HG02759 (cell line): Measurements from ENCODE around the gene OR52K1.
"Not testable (repeated sequence)": the region's sequence is repeated elsewhere in the genome, so short reads cannot be mapped to it uniquely, and the experiment has no call there.

Experiments used
- ATAC-seq: cut with Tn5 transposase; IDR thresholded peaks from one replicate; pipeline ENCODE4 v1.9.1; 2021; ENCODE audit warnings: mild to moderate bottlenecking, moderate library complexity; ENCODE audit not compliant: unreplicated experiment

OR52K1 gene

GRCh38 chr11:4491405-4491804 lies 9.0 kb downstream of the OR52K1 start:
- not testable (repeated sequence) for ATAC-seq

- no peak for ATAC-seq
Observed at GRCh38 chr11:4491878-4492606, 9.6 kb downstream of the OR52K1 start.

GRCh38 chr11:4493480-4493818 lies 11.0 kb downstream of the OR52K1 start:
- ATAC-seq: no peak

GRCh38 chr11:4495487-4495886 lies 13.0 kb downstream of the OR52K1 start:
- no peak for ATAC-seq

- no peak for ATAC-seq
Observed at GRCh38 chr11:4495986-4496385, 13.5 kb downstream of the OR52K1 start.

GRCh38 chr11:4496557-4497248 lies 14.3 kb downstream of the OR52K1 start:
- no peak for ATAC-seq

- no peak for ATAC-seq
Observed at GRCh38 chr11:4508886-4509285, 26.4 kb downstream of the OR52K1 start.

GRCh38 chr11:4511282-4512245 lies 29.1 kb downstream of the OR52K1 start:
- no peak for ATAC-seq

GRCh38 chr11:4514196-4514595 lies 31.8 kb downstream of the OR52K1 start:
- no peak for ATAC-seq

GRCh38 chr11:4522339-4522738 lies 39.9 kb downstream of the OR52K1 start:
- no peak for ATAC-seq

- no peak for ATAC-seq
Observed at GRCh38 chr11:4522752-4523151, 40.3 kb downstream of the OR52K1 start.

- no peak for ATAC-seq
Observed at GRCh38 chr11:4523666-4524065, 41.2 kb downstream of the OR52K1 start.

- no peak for ATAC-seq
Observed at GRCh38 chr11:4527926-4528325, 45.5 kb downstream of the OR52K1 start.

GRCh38 chr11:4531686-4532085 lies 49.2 kb downstream of the OR52K1 start:
- ATAC-seq: not testable (repeated sequence)

GRCh38 chr11:4539603-4540219 lies 57.3 kb downstream of the OR52K1 start:
- peak; percentile 55 for ATAC-seq

GRCh38 chr11:4541071-4541470 lies 58.6 kb downstream of the OR52K1 start:
- ATAC-seq: no peak
